Fibroblast of the aortic adventitia (primary cell): ENCODE data around the gene LAMA3. TPM values are rescaled to one million over a fixed set of nuclear protein-coding genes. Genes with fewer than 3 reads are reported as not detected.

ENCODE experiments used
- DNase-seq: peaks from one replicate; pipeline ENCODE4 v3.0.0-alpha.2; 2010; ENCODE audit warnings: low read depth
- H3K4me3 ChIP-seq: 2 replicates; pipeline ENCODE4 v1.5.1; 2011; ENCODE audit warnings: low read depth, mild to moderate bottlenecking, control low read depth, low read length, moderate library complexity
- total RNA-seq: library from RNA; depleted of rRNA; stranded (reverse); fragments of >200 nt; gene quantifications from 2 replicates; pipeline ENCODE4 v1.2.3, GENCODE V29; 2012; ENCODE audit warnings: low replicate concordance
- TF ChIP-seq, protein P1 (sequence below): IDR thresholded peaks from 2 replicates; pipeline ENCODE4 v1.5.1; 2011; ENCODE audit warnings: mild to moderate bottlenecking, low read length, control low read depth, inconsistent platforms; ENCODE audit not compliant: insufficient read depth

LAMA3 gene
- total RNA-seq, 1 donor = 15.7 TPM

DNA sequence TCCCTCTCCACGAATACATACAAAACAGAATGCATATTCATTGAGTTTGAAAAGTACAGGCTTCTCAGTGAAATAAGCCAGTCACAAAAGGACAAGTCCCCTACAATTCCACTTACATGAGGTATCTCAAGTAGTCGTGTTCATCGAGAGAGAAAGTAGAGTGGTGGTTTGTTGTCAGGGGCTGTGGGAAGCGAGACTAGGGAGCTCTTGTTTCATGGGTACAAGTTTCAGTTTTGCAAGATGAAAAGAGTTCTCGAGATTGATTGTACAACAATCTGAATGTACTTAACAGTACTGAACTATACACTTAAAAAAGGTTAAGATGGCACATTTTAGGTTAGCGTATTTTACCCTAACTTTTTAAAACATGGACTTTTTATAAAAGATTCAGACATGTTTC is 253.9 kb downstream of the LAMA3 start:
- TF ChIP-seq, protein P1, sequence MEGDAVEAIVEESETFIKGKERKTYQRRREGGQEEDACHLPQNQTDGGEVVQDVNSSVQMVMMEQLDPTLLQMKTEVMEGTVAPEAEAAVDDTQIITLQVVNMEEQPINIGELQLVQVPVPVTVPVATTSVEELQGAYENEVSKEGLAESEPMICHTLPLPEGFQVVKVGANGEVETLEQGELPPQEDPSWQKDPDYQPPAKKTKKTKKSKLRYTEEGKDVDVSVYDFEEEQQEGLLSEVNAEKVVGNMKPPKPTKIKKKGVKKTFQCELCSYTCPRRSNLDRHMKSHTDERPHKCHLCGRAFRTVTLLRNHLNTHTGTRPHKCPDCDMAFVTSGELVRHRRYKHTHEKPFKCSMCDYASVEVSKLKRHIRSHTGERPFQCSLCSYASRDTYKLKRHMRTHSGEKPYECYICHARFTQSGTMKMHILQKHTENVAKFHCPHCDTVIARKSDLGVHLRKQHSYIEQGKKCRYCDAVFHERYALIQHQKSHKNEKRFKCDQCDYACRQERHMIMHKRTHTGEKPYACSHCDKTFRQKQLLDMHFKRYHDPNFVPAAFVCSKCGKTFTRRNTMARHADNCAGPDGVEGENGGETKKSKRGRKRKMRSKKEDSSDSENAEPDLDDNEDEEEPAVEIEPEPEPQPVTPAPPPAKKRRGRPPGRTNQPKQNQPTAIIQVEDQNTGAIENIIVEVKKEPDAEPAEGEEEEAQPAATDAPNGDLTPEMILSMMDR = no peak
- no peak overlapping the region for H3K4me3 ChIP-seq
- no peak for DNase-seq

DNA sequence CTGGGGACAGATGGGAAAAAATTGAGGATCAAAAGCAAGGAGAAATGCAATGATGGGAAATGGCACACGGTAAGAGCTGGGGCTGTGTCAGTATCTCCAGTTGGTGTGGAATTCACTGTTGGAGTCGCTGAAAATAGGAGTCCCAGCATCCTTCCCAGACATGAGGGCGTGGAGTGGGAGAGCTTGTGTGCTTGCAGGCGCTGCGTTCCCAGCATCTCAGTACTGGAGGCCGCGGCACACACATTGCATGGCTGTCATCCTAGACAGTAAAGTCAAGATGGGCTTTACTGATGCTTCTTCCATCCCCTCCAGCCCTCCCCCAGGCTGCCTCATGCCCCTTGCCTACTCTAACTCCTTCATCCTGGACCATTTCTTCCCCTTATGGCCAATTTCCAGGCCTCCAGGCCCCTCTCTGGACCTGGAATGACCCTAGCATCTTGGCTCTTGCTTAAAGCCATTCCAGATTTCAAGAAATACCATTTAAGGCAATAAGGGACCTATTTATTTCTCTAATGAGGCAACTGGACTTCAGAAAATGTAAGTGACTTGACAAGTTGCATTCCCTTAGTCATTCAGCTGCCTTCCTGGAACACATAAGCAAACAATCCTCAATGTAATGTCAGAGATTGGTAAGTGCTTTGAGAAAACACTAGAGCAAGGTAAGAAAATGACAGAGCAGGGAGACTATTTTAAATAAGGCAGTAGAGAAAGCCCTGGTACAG is 254.8 kb downstream of the LAMA3 start:
- H3K4me3 ChIP-seq = no peak overlapping the region
- peak; percentile 69 for DNase-seq
- TF ChIP-seq, protein P1 = no peak

DNA sequence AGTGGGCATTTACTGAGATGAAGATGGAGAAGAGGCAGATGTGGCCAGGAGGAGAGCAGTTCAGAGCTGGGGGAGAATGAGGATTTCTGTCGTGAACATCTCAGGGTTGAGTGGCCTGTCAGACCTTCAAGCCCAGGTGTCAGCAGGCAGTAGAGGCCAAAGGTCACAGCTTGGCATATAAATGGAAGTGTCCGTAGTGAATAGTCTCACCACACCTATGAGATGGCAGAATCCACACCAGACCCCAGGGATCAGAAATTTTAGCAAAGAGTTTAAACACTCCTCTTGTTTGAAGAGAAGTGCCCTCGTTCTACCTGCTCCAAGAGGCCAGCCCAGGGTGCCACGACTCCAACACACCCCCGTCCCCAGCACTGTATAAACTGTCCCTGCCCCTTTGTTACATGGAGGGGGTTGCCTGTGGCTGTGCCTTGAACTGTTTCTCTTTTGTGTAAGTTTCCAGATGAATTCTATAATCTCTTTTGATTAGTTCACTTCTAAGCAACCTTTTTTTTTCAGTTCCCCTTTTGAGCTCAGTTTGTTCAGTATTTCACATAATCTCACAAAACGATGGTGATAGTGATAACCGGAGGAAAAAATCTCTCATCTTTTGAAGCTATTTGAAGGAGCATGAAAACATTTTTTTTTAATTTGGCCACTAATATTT is 256.3 kb downstream of the LAMA3 start:
- no peak for DNase-seq
- TF ChIP-seq, protein P1 = no peak
- no peak overlapping the region for H3K4me3 ChIP-seq

DNA sequence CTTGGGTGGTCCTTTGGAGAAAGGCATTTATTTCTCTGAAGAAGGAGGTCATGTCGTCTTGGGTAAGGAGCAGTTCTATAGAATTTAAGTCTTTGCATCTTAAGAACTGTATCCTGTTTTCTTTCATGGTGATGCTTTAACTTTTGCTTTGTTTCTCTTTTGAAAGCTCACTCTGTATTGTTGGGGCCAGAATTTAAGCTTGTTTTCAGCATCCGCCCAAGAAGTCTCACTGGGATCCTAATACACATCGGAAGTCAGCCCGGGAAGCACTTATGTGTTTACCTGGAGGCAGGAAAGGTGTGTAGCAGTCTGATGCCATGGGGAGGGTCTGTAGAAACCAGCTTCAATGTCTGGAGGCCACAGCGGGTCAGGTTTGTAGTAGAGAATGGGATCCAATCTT is 260.6 kb downstream of the LAMA3 start:
- TF ChIP-seq, protein P1 = no peak
- no peak for DNase-seq
- H3K4me3 ChIP-seq = no peak overlapping the region

DNA sequence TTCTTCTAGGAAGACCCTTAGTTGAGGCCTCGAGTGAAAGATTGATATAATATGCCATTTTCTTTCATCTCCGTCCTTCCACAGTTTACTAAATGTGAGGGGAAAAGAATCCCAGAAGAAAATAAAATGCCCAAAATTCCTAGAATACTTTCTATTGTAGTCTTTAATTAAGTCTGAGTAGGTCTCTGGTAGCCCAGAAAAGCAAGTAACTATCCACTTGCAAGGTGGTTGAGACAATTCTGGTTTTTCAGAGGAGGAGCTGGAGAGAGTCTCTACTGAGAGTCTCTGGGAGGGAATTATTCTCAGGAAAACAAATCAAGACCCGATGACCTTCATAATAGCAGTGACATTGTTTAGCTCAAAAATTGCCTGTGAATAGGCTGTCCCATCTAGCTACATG is 261.4 kb downstream of the LAMA3 start:
- no peak for DNase-seq
- TF ChIP-seq, protein P1 = no peak
- no peak overlapping the region for H3K4me3 ChIP-seq

DNA sequence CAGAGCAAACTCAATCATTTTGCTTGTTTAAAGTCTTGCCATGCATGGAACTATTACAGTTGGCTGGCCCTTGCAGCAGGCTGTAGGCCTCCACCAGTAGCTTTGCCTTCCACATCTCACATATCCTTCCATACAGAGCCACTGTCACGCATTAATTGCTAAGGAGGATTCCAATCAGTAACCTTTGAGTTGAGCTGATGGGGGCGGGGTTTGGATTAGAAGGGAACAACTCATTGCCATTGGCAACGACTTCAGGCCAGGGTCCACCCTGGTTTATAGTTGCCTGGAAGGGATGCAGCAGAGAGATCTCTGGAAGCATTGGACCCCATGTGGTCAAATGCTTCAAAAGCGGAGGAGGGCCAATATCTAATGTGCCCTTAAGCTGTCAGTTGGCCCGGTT is 262.0 kb downstream of the LAMA3 start:
- no peak for DNase-seq
- no peak overlapping the region for H3K4me3 ChIP-seq

More for the DNA sequence above, 262.0 kb downstream of the LAMA3 start:
- TF ChIP-seq, protein P1 = no peak
